GM19238 (cell line): ENCODE data around the gene MDM4.
"Not testable (repeated sequence)": the region's sequence is repeated elsewhere in the genome, so short reads cannot be mapped to it uniquely, and the experiment has no call there.

Source experiments
- DNase-seq: peaks from one replicate; pipeline ENCODE4 v3.0.0; 2011; ENCODE audit warnings: low spot score; ENCODE audit not compliant: insufficient read length

The MDM4 gene

DNA sequence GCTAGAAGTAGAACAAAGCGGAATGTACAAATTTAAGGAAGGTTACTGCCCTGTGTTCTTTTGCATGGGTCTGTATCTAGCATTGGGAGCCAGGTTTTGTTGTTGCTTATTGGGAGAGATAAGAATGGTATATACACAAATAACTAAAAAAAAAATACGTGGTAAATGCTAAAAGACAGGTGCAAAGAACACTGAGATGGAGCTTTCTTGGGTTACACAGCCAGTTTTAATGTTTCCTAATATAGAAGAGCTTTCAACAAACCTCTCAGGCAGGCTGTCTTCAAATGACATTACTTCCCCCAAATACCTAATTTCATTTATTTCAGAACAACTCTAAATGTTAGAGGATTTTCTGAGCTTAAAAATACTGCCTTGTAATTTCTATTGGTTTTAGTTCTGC is 1.4 kb upstream of the MDM4 start:
- DNase-seq = no peak

DNA sequence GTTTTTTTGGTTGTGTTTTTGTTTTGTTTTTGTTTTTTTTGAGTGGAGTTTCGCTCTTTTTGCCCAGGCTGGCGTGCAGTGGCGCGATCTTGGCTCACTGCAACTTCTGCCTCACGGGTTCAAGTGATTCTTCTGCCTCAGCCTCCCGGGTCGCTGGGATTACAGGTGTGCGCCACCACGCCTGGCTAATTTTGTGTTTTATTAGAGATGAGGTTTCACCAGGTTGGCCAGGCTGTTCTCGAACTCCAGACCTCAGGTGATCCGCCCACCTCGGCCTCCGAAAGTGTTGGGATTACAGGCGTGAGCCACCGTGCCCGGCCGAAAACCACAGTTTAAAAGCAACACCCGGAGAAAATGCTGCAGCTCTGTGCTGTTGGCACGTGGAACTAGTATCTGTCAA is 1.2 kb downstream of the MDM4 start:
- not testable (repeated sequence) for DNase-seq

GRCh38 chr1:204520834-204521709 is 4.9 kb downstream of the MDM4 start:
- no peak for DNase-seq

- not testable (repeated sequence) for DNase-seq
Observed at GRCh38 chr1:204521941-204522521, 5.8 kb downstream of the MDM4 start.

- DNase-seq = no peak
Observed at GRCh38 chr1:204523605-204524215, 7.5 kb downstream of the MDM4 start.

DNA sequence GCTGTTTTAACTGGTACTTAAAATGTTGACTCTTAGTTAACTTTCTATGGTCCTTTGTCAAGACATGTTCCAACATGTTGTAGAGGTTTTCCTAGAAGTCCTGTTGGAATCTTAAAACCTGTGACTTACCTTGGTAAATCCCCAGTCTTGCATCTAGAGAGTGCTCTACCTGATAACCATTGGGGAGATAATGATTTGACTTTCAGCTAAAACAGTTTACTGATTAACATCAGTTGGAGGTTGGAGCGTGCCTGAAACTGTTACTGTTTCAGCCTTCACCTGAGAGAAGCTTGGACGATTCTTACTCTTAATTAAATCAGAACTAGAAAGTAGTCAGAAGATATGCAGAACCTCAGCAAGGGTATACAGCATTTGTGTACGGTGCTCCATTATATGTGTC is 8.8 kb downstream of the MDM4 start:
- no peak for DNase-seq

- no peak for DNase-seq
Observed at GRCh38 chr1:204528241-204528640, 12.0 kb downstream of the MDM4 start.

- DNase-seq = no peak
Observed at GRCh38 chr1:204528677-204529076, 12.5 kb downstream of the MDM4 start.

GRCh38 chr1:204529371-204529895 is 13.2 kb downstream of the MDM4 start:
- DNase-seq = no peak

GRCh38 chr1:204530932-204531331 is 14.7 kb downstream of the MDM4 start:
- peak; percentile 37 for DNase-seq

DNA sequence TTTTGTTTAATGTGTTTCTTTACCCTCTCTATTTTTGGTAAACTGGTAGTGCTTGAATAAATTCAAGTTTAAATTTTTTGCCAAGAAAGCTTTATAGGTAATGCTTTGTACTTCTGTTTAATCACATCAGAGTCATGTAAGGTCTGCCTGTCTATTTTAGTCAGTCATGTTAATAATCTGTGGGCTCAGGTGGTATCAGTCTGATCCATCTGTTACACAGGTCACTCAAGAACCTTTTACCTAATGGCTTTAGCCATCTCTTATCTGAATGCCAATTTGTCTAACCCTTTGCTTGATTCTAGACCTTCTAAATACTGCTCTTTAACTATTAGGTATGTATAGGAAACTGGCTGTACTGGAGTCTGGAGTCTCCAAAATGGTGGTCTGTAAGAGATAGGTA is 16.6 kb downstream of the MDM4 start:
- DNase-seq = no peak

DNA sequence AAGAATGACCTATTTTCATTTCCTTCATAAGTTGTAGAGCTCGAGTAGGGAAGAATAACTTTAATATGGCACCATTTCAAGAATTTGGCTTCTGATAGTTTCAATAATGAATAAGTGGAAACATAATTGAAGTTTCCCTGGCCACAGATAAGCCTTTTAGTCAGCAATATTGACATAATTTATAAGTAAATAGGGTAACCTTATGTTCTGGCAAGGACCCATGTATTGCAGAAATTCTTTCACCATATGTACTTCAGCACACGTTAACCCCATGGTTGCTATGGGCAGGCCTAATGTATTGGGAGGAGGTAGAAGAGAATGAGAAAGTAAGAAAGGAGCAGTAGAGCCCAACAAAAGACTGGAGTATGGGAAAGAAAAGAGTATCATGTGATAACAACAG is 25.4 kb downstream of the MDM4 start:
- DNase-seq = no peak

DNA sequence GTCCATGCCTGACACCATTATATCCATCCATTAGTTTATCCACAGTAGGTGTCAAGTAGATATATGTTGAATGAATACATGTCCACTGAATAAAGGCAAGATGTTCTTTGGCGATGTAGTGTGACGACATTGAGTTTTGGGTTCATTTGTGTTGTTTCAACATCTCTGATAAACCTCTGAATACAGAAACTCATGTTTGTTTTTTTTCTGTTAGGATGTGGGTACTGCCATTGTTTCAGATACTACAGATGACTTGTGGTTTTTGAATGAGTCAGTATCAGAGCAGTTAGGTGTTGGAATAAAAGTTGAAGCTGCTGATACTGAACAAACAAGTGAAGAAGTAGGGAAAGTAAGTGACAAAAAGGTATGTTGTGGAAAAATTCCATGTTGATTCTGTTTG is 28.1 kb downstream of the MDM4 start:
- DNase-seq = no peak

- DNase-seq = no peak
Observed at GRCh38 chr1:204545202-204545601, 29.0 kb downstream of the MDM4 start.

DNA sequence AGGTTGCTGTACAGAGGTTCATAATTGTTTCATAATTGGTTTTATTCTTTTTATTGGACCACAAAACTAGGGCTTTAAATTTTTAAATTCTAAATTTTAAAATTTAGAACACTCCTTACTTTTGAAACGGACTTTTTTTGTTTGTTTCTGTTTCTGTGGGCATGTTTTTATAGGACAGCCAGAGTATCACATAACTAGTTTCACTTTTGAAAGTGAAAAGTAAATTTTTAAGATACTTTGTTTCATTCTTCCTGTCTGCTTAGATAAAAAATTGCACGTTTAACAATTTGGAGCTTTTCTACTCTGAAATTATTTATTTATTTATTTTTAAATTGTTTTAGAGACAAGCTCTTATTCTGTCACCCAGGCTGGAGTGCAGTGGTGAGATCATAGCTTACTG is 29.7 kb downstream of the MDM4 start:
- DNase-seq = no peak

GRCh38 chr1:204548265-204548664 is 32.1 kb downstream of the MDM4 start:
- DNase-seq = no peak

DNA sequence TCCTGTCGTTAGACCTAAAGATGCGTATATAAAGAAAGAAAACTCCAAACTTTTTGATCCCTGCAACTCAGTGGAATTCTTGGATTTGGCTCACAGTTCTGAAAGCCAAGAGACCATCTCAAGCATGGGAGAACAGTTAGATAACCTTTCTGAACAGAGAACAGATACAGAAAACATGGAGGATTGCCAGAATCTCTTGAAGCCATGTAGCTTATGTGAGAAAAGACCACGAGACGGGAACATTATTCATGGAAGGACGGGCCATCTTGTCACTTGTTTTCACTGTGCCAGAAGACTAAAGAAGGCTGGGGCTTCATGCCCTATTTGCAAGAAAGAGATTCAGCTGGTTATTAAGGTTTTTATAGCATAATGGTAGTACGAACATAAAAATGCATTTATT is 33.1 kb downstream of the MDM4 start:
- no peak for DNase-seq

DNA sequence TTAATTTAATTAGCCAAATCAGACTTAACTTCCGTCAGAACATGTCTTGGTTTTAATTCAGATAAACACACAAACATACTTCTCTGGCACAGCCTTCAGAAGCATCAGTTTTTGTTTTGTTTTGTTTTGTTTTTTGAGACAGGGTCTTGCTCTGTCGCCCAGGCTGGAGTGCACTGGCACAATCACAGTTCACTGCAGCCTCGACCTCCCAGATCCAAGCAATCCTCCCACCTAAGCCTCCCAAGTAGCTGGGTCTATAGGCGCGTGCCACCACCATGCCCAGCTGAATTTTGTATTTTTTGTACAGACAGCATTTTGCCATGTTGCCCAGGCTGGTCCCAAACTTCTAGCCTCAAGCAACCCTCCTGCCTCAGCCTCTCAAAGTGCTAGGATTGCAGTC is 34.7 kb downstream of the MDM4 start:
- no peak for DNase-seq

DNA sequence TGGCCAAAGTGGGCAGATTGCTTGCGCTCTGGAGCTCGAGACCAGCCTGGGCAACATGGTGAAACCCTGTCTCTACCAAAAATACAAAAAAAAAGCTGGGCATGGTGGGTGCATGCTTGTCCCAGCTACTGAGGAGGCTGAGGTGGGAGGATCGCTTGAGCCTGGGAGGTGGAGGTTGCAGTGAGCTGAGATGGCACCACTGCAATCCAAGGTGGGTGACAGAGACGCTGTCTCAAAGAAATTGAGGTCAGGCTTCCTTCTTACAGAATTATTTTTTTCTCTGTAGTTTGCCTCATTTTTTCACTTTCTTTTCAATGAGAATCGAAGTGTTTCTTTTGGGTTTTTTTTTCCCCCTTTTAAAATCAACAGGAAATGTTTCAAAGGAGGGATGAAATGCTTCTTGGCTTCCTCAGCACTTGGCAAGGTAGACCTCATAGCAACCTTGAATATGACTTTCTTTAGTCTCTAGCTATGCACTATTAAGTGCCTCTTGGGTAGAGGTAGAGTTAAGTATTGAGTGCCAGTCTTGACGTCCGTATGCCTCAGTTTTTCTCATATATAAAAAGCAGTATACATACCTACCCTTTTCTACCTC is 40.3 kb downstream of the MDM4 start:
- no peak for DNase-seq

DNA sequence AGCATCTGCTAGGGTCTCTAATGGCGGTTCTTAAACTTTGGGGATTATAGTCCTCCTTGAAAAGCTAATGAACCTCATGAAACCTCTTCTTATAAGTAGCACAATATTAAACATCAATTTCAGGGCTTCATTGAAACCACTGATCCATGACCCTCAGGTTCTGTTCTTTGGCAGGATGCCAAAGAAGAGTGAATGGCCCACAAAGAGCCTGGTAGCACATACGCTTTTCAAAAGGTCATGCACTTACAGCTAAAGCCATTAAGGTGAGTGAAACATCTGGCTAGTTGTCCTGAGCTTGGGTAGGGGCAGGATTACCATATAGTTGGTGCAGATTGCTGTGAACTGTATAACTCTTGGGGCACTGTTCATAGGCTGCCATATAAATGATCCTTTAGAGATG is 42.3 kb downstream of the MDM4 start:
- no peak for DNase-seq

DNA sequence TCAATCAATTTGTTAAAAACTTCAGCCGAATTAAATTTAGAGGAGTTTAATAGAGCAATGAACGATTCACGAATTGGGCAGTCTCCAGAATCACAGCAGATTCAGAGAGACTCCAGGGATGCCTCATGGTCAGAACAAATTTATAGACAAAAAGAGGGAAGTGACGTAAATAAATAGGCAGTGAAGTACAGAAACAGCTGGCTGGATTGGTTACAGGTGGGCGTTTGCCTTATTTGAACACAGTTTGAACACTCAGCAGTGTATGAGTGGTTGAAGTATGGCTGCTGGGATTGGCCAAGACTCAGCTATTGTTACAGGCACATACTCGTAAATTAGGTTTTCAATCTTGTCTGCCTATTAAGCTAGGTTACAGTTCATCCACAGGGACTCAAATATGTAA is 43.8 kb downstream of the MDM4 start:
- not testable (repeated sequence) for DNase-seq

DNA sequence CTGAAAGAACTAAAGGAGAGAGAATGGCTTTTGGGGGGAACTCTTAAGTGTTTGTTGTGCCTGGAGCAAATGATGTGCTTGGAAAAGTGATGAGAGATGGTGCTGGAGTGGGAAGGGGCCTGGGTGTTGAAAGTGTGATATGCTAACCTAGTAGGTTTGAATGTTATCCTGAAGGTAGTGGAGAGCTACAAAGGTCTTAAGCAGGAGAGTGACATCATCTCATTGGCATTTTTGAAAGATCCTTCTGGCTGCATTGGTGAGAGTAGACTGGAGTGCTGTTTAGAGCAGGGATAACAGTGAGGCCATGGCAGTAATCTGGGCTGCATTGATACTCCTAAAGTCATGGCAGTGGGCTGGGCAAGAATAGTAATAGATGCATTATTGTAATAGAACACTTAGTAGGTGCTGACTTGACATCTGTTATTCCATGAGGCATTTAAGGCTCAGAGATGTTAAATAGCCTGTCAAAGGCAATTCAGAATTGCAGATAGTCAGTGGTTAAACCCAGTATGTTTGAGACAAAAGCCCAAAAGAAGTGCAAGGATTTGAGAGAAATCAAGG is 44.5 kb downstream of the MDM4 start:
- no peak for DNase-seq
